Loucy (cell line): ENCODE results near the gene OR4B1.

ENCODE experiments used
- CTCF ChIP-seq: fragments of 200-600 bp; sonication (generic); conservative IDR thresholded peaks from 2 replicates; pipeline ENCODE4 v1.5.1; 2014; ENCODE audit warnings: mild to moderate bottlenecking, antibody characterized with exemption, low read length
- EZH2phosphoT487 ChIP-seq: fragments of 200-600 bp; IDR thresholded peaks from 2 replicates; pipeline ENCODE4 v1.6.1; 2018; ENCODE audit warnings: antibody characterized with exemption, mild to moderate bottlenecking, moderate library complexity, borderline replicate concordance

- no peak for TF ChIP-seq CTCF
- no peak for TF ChIP-seq EZH2phosphoT487
These were observed 8.7 kb upstream of the OR4B1 start for GRCh38 chr11:48207881-48208280.
